ENCODE results near the gene C5AR1.
"Not testable (repeated sequence)": the region's sequence is repeated elsewhere in the genome, so short reads cannot be mapped to it uniquely, and the experiment has no call there.

Gene C5AR1

GRCh38 chr19:47296036-47296435 is 13.6 kb upstream of the C5AR1 start:
- DNase-seq = peak; percentile 95

- DNase-seq = not testable (repeated sequence)
Measured at GRCh38 chr19:47300867-47301266, 8.8 kb upstream of the C5AR1 start.

- DNase-seq = no peak
Measured at GRCh38 chr19:47302249-47302648, 7.4 kb upstream of the C5AR1 start.

GRCh38 chr19:47303966-47304365 is 5.7 kb upstream of the C5AR1 start:
- DNase-seq = peak; percentile 84

- DNase-seq = peak; percentile 87
Measured at GRCh38 chr19:47305309-47305751, 4.3 kb upstream of the C5AR1 start.

GRCh38 chr19:47306303-47306702 is 3.4 kb upstream of the C5AR1 start:
- no peak for DNase-seq

GRCh38 chr19:47309038-47309437 is 623 bp upstream of the C5AR1 start:
- no peak for DNase-seq

GRCh38 chr19:47310323-47310722 is 662 bp downstream of the C5AR1 start:
- no peak for DNase-seq

- DNase-seq = no peak
Measured at GRCh38 chr19:47310819-47311218, 1.2 kb downstream of the C5AR1 start.

- no peak for DNase-seq
Measured at GRCh38 chr19:47312366-47313006, 2.8 kb downstream of the C5AR1 start.

GRCh38 chr19:47313754-47314295 is 4.2 kb downstream of the C5AR1 start:
- DNase-seq = no peak

GRCh38 chr19:47315125-47315821 is 5.6 kb downstream of the C5AR1 start:
- peak; percentile 87 for DNase-seq

- no peak for DNase-seq
Measured at GRCh38 chr19:47316513-47316912, 6.9 kb downstream of the C5AR1 start.

- no peak for DNase-seq
Measured at GRCh38 chr19:47319923-47320871, 10.5 kb downstream of the C5AR1 start.

GRCh38 chr19:47321630-47322029 is 12.0 kb downstream of the C5AR1 start:
- no peak for DNase-seq

- DNase-seq = peak; percentile 62
Measured at GRCh38 chr19:47322058-47322457, 12.4 kb downstream of the C5AR1 start.

GRCh38 chr19:47323409-47323808 is 13.7 kb downstream of the C5AR1 start:
- no peak for DNase-seq

GRCh38 chr19:47323872-47324271 is 14.2 kb downstream of the C5AR1 start:
- no peak for DNase-seq

GRCh38 chr19:47324502-47324901 is 14.8 kb downstream of the C5AR1 start:
- peak; percentile 44 for DNase-seq

- DNase-seq = peak; percentile 46
Measured at GRCh38 chr19:47330466-47330869, 20.8 kb downstream of the C5AR1 start.

GRCh38 chr19:47331490-47331889 is 21.8 kb downstream of the C5AR1 start:
- DNase-seq = no peak

- no peak for DNase-seq
Measured at GRCh38 chr19:47331931-47332547, 22.4 kb downstream of the C5AR1 start, which contains the start of gene C5AR2. C5AR2 (plus strand) TSS chr19:47332175; CDS start chr19:47340800, 8,625 bp downstream.
